Adrenal gland (tissue), 12 donors: ENCODE measurements around the gene MCRIP1. TPM values are rescaled to one million over a fixed set of nuclear protein-coding genes. Genes with fewer than 3 reads are reported as not detected.

Source experiments
- DNase-seq, 7 donors: peaks; one replicate each; pipeline ENCODE4 v3.0.0-alpha.2; 2019 to 2020
- H3K27ac ChIP-seq, 5 donors: fragments of 200-600 bp; sonication (generic) in 4 of 5; 1 replicate in 3 of 5; 2 replicates in 2 of 5; pipeline versions ENCODE4 v1.5.1 to v1.8.0; 2016 to 2020; ENCODE audit warnings: mild to moderate bottlenecking in 1 of 5
- H3K27me3 ChIP-seq: fragments of 200-600 bp; 2 replicates; pipeline ENCODE4 v1.8.0; 2021
- H3K36me3 ChIP-seq, 2 donors: fragments of 200-600 bp; replicated peaks in 1 of 2; 1 replicate in 1 of 2; 2 replicates in 1 of 2; pipeline versions ENCODE4 v1.5.1 to v1.8.0; 2018 to 2022
- H3K4me1 ChIP-seq, 2 donors: fragments of 200-600 bp; replicated peaks in 1 of 2; 1 replicate in 1 of 2; 2 replicates in 1 of 2; pipeline versions ENCODE4 v1.5.1 to v1.8.0; 2018 to 2021
- H3K4me3 ChIP-seq, 4 donors: fragments of 200-600 bp; sonication (generic) in 3 of 4; one replicate each; pipeline ENCODE4 v1.5.1; 2016 to 2018
- H3K9me3 ChIP-seq, 3 donors: fragments of 200-600 bp; sonication (generic) in 1 of 3; replicated peaks in 1 of 3; 1 replicate in 2 of 3; 2 replicates in 1 of 3; pipeline versions ENCODE4 v1.5.1 to v1.8.0; 2016 to 2021
- POLR2A ChIP-seq, 2 donors: fragments of 450-650 bp; IDR thresholded peaks; one replicate each; pipeline ENCODE4 v1.6.1; 2017; ENCODE audit warnings: antibody characterized with exemption in 2 of 2, mild to moderate bottlenecking in 2 of 2, moderate library complexity in 1 of 2
- WGBS, 4 donors: extraction: QIAGEN DNeasy Blood & Tissue Kit in 2 of 4; methylation state at CpG; one replicate each; pipeline versions ENCODE4 v1.1.5 to v1.1.7; 2013 to 2017; 5-methylcytosine and 5-hydroxymethylcytosine counted together
- intact Hi-C, 2 donors: fragments of 100-400 bp; cut with DNase I; formaldehyde crosslinking; loops; one replicate each; pipeline versions ENCODE4 v1.14.1 to v1.15.0; 2022 to 2023
- polyA plus RNA-seq, 3 donors: library from polyadenylated mRNA; stranded (reverse); fragments of 200-250 nt in 2 of 3; fragments of 350-450 nt in 1 of 3; fragmentation: Illumina TruSeq in 1 of 3; extraction: RNeasy Lipid Tissue Mini Kit (QIAGEN cat#74804) in 1 of 3; gene quantifications; one replicate each; pipeline ENCODE4 v1.2.3, GENCODE V29; 2013 to 2014
- total RNA-seq, 9 donors: library from RNA; depleted of rRNA in 4 of 9; stranded (reverse); fragments of >200 nt in 4 of 9; fragments of 120-200 nt in 1 of 9; fragmentation: NEBNext Ultra II Directional in 1 of 9; extraction: Animal tissue kit (Norgen Biotek cat#: 25700) in 1 of 9; gene quantifications; one replicate each; pipeline versions ENCODE4 v1.1.0 to v1.2.4, GENCODE V29; 2013 to 2023
- TF ChIP-seq, protein P1 (sequence below), 6 experiments: fragments of 450-650 bp in 4 of 6; fragments of 200-600 bp in 2 of 6; sonication (generic) in 1 of 6; IDR thresholded peaks; 1 replicate in 5 of 6; 2 replicates in 1 of 6; pipeline versions ENCODE4 v1.5.1 to v1.8.0; 2016 to 2021; ENCODE audit warnings: antibody characterized with exemption in 6 of 6, mild to moderate bottlenecking in 2 of 6, moderate library complexity in 1 of 6
- donor health status: healthy with polysubstance abuse.
- donor health status: Bipolar disorder and iron deficiency.
- donor health status: DM: yes; HTN: yes; CAD: no.
- donor health status: DM: no; HTN: no; CAD: no.
- donor health status: DM: no; HTN: no; CAD: no.
- donor health status: DM: yes; HTN: yes; CAD: no.

Gene MCRIP1
- total and polyA plus RNA-seq, 12 donors: 5.0 to 248 (median 82.6) TPM

DNA sequence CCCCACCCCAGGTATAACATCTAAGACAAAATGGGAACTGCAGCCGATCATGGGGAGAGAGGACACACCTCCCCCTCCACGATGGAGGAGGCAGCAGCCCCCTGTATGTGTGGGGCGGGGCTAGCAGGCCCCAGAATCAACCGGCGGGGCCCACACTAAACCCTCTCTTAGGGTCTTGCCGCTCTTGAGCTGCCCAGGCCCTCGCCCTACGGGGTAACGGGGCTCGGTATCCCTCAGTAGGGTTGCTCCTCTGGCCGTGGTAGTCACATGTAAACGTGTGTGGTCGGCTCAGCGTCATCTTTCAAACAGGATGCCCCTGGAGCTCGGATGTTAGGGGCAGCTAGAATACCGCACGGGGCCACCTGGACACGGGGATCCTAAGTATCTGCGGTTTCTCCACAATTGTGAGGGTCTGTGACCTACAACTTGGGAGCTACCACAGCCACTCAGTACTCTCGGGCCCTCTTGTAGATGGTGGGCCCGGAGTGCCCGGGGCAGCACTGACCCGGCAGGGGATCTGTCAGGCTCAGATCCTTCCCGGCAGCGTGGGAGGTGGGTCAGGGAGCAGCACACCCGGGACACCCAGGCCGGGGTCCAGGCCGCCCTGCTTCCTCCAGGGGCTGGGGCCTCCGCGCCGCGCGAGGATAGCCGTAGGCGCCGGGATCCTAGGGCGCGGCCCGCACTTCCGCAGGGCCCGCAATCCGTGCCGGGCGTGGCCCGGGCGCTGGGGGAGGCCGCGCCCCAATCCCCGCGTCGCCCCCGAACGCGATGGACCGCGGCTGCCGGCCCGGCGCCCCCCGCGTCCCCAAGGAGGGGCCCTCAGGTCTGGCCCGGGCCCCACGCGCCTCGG lies 37.3 kb upstream of the MCRIP1 start:
- intact Hi-C loops: no loop called here
- peak in 6 of 7 donors; percentile 36 to 78 (median 64) for DNase-seq
- WGBS, 4 donors: 0 to 6% (median 2%) methylated on average over 5 to 64 of the region's 65 CpGs

DNA sequence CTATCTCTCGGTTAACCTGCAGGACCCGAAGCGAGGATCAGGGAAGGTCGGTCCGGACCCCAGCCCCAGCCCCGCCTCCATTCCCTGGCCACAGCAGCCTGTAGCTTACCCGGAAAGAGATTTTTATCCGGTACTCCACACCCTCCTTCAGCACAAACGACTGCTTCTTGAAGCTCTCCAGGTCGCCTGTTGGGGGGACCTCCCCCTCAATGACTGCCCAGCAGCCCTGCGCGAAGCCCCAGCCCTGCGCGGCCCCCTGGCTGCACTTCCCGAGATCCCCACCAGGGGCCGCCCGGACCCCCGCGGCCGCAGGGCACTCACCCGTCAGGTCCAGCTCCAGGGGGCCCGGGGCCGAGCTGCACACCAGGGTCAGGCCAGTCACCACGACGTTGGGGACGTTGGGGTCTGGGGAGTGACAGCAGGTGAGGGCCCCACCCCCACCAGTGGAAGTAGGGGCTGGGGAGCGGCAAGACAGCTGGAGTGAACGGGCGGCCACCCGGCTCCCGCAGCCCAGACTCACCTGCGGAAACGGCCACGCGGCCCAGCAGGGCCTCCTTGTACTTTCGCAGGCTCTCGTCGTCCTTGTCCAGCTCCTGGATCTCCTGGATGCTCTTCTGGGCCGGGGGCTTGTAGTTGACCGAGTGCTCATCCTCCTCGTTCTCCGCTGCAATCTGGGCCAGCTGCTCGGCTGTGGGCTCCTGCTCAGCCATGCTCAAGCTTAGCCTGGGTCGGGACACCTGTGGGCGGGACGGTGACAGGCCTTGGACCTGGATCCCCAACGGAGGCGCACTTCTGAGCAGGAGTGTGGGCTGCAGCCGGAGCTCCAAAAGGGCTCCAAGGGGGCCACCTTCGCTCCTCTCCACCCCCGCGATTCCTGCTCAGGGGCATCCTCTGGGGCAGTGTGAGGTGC lies 36.4 kb upstream of the MCRIP1 start:
- peak overlapping the region in 2 of 4 donors; percentile 50 to 85 for H3K4me3 ChIP-seq
- peaks cover 25 to 46% of the 10 kb centered on the region in 2 donors for H3K4me1 ChIP-seq
- no peaks in the 10 kb centered on the region for H3K27me3 ChIP-seq
- peaks cover 0 to 25% of the 10 kb centered on the region in 2 donors for H3K36me3 ChIP-seq
- peak in 1 of 7 donors; percentile 31 for DNase-seq
- no peaks in the 10 kb centered on the region for H3K9me3 ChIP-seq
- intact Hi-C loops: no loop called here
- peak overlapping the region in 4 of 5 donors; percentile 86 to 100 (median 96) for H3K27ac ChIP-seq
- TF ChIP-seq POLR2A (IDR thresholded peaks at IDR 0.05): no peak
- TF ChIP-seq, protein P1, sequence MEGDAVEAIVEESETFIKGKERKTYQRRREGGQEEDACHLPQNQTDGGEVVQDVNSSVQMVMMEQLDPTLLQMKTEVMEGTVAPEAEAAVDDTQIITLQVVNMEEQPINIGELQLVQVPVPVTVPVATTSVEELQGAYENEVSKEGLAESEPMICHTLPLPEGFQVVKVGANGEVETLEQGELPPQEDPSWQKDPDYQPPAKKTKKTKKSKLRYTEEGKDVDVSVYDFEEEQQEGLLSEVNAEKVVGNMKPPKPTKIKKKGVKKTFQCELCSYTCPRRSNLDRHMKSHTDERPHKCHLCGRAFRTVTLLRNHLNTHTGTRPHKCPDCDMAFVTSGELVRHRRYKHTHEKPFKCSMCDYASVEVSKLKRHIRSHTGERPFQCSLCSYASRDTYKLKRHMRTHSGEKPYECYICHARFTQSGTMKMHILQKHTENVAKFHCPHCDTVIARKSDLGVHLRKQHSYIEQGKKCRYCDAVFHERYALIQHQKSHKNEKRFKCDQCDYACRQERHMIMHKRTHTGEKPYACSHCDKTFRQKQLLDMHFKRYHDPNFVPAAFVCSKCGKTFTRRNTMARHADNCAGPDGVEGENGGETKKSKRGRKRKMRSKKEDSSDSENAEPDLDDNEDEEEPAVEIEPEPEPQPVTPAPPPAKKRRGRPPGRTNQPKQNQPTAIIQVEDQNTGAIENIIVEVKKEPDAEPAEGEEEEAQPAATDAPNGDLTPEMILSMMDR (IDR thresholded peaks at IDR 0.05): peak; percentile 62 to 83 (median 78)
- WGBS, 4 donors: 30 to 44% (median 33%) methylated on average over 8 to 52 of the region's 52 CpGs

More for the DNA sequence above, 37.3 kb upstream of the MCRIP1 start:
- TF ChIP-seq, protein P1 (IDR thresholded peaks at IDR 0.05): no peak
- TF ChIP-seq POLR2A (IDR thresholded peaks at IDR 0.05): peak in 1 of 2 donors; percentile 34
- Histone ChIP-seq H3K4me1 (peaks cover 25 to 46% of the 10 kb centered on the region in 2 donors), H3K9me3 (no peaks in the 10 kb centered on the region), H3K4me3 (peak overlapping the region in 2 of 4 donors; percentile 50 to 85), H3K27ac (peak overlapping the region; percentile 6 to 100 (median 92)), H3K36me3 (peaks cover 0 to 25% of the 10 kb centered on the region in 2 donors), H3K27me3 (no peaks in the 10 kb centered on the region)

DNA sequence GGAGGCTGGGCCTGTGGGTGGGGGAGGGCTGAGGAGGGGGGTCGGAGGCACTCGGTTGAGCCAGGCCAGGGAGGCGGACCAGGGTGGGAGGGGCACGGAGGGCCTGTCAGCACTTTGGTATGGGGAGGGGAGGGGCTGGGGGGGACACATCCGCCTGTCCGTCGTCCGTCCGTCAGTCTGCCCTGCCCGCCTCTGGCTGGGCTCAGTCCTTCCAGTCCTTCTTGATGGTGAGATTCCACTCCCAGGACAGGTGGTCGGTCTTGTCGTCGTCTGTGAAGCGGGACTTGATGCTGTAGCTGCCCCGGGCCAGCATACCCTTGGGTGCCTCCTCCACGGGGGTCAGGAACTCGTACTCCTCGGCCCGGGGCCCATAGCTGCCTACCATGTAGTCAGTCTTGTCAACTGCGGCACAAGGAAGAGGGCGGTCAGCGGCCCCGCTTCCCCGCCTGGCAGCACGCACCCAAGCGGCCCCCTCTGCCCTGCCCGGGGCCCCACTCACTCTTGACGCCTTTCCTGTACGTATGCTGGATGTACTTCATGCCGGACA lies 35.7 kb upstream of the MCRIP1 start:
- intact Hi-C loops: no loop called here
- Histone ChIP-seq H3K36me3 (peaks cover 0 to 25% of the 10 kb centered on the region in 2 donors), H3K27ac (peak overlapping the region in 4 of 5 donors; percentile 86 to 100 (median 96)), H3K27me3 (no peaks in the 10 kb centered on the region), H3K4me1 (peaks cover 25 to 46% of the 10 kb centered on the region in 2 donors), H3K9me3 (no peaks in the 10 kb centered on the region), H3K4me3 (no peak overlapping the region)
- WGBS, 4 donors: 58 to 67% (median 64%) methylated on average over 12 to 30 of the region's 30 CpGs
- peak in 6 of 7 donors; percentile 59 to 75 (median 66) for DNase-seq
- TF ChIP-seq, protein P1 (IDR thresholded peaks at IDR 0.05): no peak
